ENCODE measurements around the gene PUSL1.

PUSL1 gene

DNA sequence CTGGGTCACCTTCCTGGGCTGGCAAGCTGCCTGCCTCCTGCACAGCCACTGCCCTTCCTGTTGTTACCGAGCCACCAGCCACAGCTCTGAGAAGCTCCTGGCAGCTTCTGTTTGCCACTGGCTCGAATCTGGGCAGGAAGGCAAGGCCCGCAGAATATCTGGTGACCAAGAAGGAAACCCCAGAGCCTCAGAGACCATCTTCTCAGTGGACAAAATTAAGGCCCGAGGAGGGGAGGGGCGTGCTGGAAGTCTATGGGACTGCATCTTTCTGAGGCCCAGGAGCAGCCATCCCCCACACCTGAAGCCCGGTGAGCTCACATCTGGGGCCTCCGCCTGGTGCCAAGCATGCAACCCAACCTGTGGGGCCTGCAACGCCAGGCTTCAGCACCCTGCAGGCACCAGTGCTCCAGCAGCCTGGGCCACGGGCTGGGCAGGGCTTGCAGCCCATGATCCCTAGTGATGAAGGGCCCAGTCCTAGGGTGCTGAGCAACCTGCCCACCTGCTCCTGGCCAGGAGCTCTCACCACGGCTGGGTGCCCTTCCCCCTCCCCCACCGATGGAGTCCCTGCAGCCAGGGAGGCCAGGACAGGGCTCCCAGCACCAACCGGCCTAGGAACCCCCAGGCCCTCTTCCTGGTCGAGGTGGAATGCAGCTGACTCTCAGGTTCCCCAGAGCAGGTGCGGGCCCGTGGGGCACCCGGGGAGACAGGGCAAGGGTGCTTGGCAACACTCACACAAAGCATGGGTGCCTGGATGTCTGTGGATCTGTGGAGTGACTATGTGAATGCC is 17.1 kb downstream of the PUSL1 start:
- no peak for DNase-seq

GRCh38 chr1:1326075-1326605 is 17.7 kb downstream of the PUSL1 start:
- DNase-seq: no peak

DNA sequence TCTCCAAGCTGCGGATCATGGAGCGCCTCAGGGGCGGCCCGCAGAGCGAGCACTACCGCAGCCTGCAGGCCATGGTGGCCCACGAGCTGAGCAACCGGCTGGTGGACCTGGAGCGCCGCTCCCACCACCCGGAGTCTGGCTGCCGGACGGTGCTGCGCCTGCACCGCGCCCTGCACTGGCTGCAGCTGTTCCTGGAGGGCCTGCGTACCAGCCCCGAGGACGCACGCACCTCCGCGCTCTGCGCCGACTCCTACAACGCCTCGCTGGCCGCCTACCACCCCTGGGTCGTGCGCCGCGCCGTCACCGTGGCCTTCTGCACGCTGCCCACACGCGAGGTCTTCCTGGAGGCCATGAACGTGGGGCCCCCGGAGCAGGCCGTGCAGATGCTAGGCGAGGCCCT is 18.9 kb downstream of the PUSL1 start:
- no peak for DNase-seq

- DNase-seq: no peak
Observed at GRCh38 chr1:1328254-1328653, 19.9 kb downstream of the PUSL1 start.

DNA sequence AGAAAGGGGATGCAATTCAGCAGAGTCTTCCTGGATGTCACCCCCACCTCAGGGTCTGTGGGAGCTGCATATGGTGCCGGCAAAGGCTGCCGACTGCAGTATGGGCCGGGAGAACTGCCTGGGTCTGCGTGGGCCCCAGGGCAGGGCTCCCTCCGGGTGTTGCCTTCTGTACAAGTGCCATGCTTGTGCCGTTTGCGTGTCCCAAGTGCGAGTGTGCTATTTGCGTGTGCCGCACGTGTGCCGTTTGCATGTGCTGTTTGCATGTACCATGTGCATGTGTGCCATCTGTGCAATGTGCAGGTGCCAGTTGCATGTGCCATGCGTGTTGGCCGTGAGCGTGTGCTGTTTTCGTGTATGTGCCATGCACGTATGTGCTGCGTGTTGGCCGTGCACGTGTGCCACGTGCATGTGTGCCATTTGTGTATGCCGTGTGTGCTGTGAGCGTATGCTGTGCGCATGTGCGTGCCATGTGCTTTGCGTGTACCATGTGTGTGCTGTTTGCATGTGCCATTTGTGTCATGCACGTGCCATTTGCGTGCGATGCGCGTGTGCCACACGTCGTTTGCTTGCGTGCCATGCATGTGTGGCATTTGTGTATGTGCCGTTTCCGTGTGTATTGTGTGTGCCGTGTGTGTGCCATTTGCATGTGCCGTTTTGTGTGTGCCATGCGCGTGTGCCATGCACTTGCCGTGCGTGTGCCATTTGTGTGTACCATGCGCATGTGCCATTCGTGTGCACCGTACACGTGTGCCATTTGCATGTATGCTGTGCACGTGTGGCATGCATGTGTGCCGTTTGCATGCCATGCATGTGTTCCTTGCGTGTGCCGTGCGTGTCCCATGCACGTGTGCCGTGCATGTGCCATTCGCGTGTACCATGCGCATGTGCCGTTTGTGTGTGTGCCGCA is 21.2 kb downstream of the PUSL1 start:
- DNase-seq: no peak

DNA sequence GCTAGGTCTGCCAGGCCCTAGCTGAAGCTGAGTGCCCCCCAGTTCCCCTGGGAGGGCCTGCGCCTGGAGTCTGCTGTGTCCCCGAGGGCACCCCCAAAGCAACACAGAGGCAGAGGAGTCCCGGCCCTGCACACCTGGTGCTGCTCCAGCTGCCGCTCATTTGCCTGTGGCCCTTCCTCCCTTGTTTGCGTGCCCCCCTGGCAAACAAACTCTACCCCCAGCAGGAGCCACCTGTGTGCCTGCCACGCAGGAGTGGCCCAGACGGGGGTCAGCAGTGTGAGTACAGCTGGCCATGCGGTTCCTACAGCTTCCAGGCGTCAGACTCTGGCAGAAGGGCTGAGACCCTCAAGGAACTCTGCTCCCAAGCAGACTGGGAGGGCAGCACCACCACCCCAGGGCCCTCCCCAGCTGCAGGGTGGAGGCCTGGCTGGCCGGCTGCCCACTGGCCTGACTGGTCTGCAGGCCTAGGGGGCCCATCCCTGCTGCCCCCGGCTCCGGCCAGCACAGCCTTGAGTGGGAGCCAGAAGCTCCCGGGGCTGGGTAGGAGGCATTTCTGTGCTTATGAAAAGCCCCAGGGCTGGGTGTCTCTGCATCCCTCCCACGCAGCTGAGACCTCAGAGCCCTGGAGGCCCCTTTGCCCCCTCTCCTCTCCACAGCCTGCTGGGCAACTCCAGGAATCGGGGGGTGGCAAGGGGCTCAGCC is 22.1 kb downstream of the PUSL1 start:
- no peak for DNase-seq

DNA sequence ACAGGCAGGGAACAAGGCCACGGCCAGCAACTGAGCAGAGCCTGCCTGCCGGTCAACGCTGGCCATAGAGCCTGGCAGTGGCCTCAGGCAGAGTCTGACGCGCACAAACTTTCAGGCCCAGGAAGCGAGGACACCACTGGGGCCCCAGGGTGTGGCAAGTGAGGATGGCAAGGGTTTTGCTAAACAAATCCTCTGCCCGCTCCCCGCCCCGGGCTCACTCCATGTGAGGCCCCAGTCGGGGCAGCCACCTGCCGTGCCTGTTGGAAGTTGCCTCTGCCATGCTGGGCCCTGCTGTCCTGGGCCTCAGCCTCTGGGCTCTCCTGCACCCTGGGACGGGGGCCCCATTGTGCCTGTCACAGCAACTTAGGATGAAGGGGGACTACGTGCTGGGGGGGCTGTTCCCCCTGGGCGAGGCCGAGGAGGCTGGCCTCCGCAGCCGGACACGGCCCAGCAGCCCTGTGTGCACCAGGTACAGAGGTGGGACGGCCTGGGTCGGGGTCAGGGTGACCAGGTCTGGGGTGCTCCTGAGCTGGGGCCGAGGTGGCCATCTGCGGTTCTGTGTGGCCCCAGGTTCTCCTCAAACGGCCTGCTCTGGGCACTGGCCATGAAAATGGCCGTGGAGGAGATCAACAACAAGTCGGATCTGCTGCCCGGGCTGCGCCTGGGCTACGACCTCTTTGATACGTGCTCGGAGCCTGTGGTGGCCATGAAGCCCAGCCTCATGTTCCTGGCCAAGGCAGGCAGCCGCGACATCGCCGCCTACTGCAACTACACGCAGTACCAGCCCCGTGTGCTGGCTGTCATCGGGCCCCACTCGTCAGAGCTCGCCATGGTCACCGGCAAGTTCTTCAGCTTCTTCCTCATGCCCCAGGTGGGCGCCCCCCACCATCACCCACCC is 22.9 kb downstream of the PUSL1 start, which contains the start of gene TAS1R3:
Gene TAS1R3 (plus strand): TSS at position 213 of the 898 bp plus-strand sequence. CDS start 66 bp downstream, at position 279.
- no peak for DNase-seq

GRCh38 chr1:1332031-1332755 is 23.8 kb downstream of the PUSL1 start:
- no peak for DNase-seq

- DNase-seq: no peak
Observed at GRCh38 chr1:1332774-1333480, 24.5 kb downstream of the PUSL1 start.

GRCh38 chr1:1333551-1334241 is 25.3 kb downstream of the PUSL1 start:
- no peak for DNase-seq

DNA sequence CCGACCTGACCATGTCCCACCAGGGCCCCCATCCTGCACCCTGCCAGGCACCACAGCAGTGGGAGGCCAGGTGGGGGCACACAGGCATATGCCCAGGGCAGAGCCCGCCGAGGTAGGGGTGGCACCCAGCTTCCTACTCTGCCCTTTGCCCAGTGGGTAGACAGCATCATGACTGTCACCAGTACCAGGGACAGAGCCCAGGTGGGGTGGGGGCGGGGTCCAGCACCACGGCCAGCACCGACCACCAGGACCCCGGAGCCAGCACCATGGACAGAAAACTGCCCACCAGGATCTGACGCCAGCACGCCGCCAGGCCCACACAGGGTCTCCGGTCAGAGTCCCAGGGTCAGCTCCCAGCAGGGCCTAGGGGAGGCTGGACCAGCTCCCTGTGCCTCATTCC is 26.4 kb downstream of the PUSL1 start:
- no peak for DNase-seq

- no peak for DNase-seq
Observed at GRCh38 chr1:1335283-1335682, 26.9 kb downstream of the PUSL1 start.

GRCh38 chr1:1335792-1336248 is 27.4 kb downstream of the PUSL1 start:
- DNase-seq: no peak

GRCh38 chr1:1336446-1336845 is 28.0 kb downstream of the PUSL1 start:
- no peak for DNase-seq

DNA sequence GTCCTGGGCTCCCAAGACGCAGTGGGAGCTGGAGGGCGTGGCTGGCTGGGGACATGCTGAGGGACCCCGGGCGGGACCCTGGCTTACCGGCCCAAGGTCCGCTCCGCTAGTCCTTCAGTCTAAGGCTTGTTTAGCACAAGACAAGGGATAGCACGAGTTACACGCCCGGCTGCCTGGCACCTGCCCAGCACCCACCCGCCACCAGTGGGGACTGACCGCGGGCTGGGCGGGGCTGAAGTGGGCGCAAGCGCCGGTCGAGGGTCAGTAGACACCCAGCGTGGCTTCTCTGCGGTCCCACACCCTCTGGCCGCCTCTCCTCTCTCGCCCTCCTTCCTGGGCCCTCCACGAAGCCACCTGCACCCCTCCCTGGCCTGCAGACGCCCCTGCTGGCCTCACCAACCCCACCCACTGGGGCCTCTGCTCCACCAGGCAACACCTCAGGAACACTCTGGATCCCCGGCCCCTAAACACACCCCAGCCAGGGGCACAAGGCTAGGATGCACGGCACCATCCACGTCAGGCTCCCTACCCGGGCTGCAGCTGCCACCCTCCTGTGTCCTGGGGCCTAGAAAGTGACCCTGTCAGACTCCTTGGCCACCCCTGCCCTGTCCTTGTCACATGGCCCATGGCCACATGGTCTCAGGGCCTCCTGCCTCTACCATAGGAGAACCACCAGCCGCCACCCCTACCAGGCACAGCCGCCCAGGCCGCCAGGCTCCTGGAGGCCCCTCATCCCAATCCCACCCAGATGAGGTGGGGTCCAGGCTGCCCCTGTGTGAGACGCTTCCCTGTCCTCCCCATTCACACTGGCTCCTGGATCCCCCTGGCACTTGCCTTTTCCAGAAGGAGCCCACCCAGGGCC is 28.8 kb downstream of the PUSL1 start:
- DNase-seq: no peak

DNA sequence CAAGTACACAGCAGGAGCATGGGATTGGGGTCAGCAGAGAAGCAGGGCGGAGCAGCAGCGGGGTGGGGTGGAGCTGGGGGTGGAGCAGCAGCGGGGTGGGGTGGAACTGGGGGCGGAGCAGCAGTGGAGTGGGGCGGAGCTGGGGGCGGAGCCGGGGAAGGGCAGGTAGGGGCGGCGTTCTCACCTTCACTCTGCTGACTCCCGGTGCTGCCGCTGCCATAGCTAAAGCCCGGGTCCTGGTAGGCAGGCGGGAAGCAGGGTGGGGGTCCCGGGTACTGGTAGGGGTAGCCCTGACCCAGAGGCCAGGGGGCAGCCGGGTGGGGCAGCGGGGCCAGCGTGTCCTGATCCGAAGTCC is 29.4 kb downstream of the PUSL1 start:
- no peak for DNase-seq

GRCh38 chr1:1338278-1338677 is 29.9 kb downstream of the PUSL1 start:
- no peak for DNase-seq

DNA sequence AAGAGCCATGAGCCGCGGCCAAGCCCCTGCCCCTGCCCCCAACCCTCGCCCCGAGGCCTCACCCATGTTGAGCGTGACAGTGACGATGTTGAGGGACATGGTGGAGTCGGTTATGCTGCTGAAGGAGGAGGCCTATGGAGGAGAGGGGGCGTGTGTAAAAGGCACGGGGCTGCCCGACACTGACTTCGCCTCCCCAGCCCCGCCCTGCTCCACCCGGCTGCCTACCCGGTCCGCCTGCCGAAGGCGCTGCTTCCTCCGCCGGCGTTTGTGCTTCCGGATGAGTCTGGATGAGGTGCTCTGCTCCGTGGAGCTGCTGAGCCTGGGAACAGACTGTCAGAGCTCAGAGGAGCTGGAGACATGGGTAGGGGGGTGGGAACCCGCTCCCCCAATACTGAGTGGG is 31.8 kb downstream of the PUSL1 start:
- no peak for DNase-seq

All from NCI-H187 (cell line).